GM12878 (cell line): ENCODE results near the gene ANP32E. TPM values are rescaled to one million over a fixed set of nuclear protein-coding genes. Genes with fewer than 3 reads are reported as not detected.
A peak's percentile ranks its signal among the peaks of the same experiment; 100 is the strongest.

ENCODE experiments used
- ATF7 ChIP-seq: fragments of 450-650 bp; IDR thresholded peaks from 2 replicates; pipeline ENCODE4 v1.6.1; 2016; ENCODE audit warnings: low read depth, mild to moderate bottlenecking
- DPF2 ChIP-seq: fragments of 450-650 bp; IDR thresholded peaks from 2 replicates; pipeline ENCODE4 v1.6.1; 2017; ENCODE audit warnings: mild to moderate bottlenecking
- ETV6 ChIP-seq, 2 experiments: fragments of 450-650 bp in 1 of 2; IDR thresholded peaks in 1 of 2; conservative IDR thresholded peaks in 1 of 2; 2 replicates each; pipeline ENCODE4 v1.6.1; 2014; ENCODE audit warnings: antibody characterized with exemption in 1 of 2, borderline replicate concordance in 1 of 2, low read depth in 1 of 2, mild to moderate bottlenecking in 1 of 2, moderate library complexity in 1 of 2
- FOXM1 ChIP-seq: IDR thresholded peaks from 2 replicates; pipeline ENCODE4 v1.6.1; 2012; ENCODE audit warnings: low read depth, mild to moderate bottlenecking, inconsistent platforms, low read length, moderate library complexity
- MEF2A ChIP-seq: IDR thresholded peaks from 2 replicates; pipeline ENCODE4 v1.6.1; 2011; ENCODE audit warnings: low read depth, mild to moderate bottlenecking, low read length, moderate library complexity; ENCODE audit not compliant: insufficient read depth
- MYC ChIP-seq: IDR thresholded peaks from 2 replicates; pipeline ENCODE4 v1.6.1; 2011; ENCODE audit warnings: mild to moderate bottlenecking, low read length, moderate library complexity, inconsistent platforms; ENCODE audit not compliant: insufficient read depth, insufficient replicate concordance, insufficient read length, severe bottlenecking
- NFYA ChIP-seq: IDR thresholded peaks from 2 replicates; pipeline ENCODE4 v1.6.1; 2011; ENCODE audit warnings: low read depth, mild to moderate bottlenecking, low read length, improper control_type of control experiment, borderline replicate concordance
- NR2C1 ChIP-seq: fragments of 450-650 bp; IDR thresholded peaks from 2 replicates; pipeline ENCODE4 v1.6.1; 2017; ENCODE audit warnings: antibody characterized with exemption, mild to moderate bottlenecking, moderate library complexity
- NR2F1 ChIP-seq: fragments of 450-650 bp; conservative IDR thresholded peaks from 2 replicates; pipeline ENCODE4 v1.6.1; 2017; ENCODE audit warnings: mild to moderate bottlenecking
- NRF1 ChIP-seq: conservative IDR thresholded peaks from 2 replicates; pipeline ENCODE4 v1.6.1; 2011; ENCODE audit warnings: mild to moderate bottlenecking, low read depth, low read length, improper control_type of control experiment
- RB1 ChIP-seq: fragments of 450-650 bp; formaldehyde crosslinking; IDR thresholded peaks from 2 replicates; pipeline ENCODE4 v1.6.1; 2017; ENCODE audit warnings: mild to moderate bottlenecking, borderline replicate concordance
- SIN3A ChIP-seq: IDR thresholded peaks from 2 replicates; pipeline ENCODE4 v1.6.1; 2012; ENCODE audit warnings: low read depth, low read length, improper control_type of control experiment
- SMAD1 ChIP-seq: fragments of 450-650 bp; IDR thresholded peaks from 2 replicates; pipeline ENCODE4 v1.6.1; 2018; ENCODE audit warnings: mild to moderate bottlenecking, low read depth; ENCODE audit not compliant: partially characterized antibody
- STAT3 ChIP-seq: IDR thresholded peaks from 2 replicates; pipeline ENCODE4 v1.6.1; 2011; ENCODE audit warnings: low read depth, low read length, improper control_type of control experiment
- TBL1XR1 ChIP-seq: IDR thresholded peaks from 2 replicates; pipeline ENCODE4 v1.6.1; 2012; ENCODE audit warnings: low read depth, low read length, improper control_type of control experiment
- TCF3 ChIP-seq: IDR thresholded peaks from 2 replicates; pipeline ENCODE4 v1.6.1; 2012; ENCODE audit warnings: low read depth, mild to moderate bottlenecking, low read length, borderline replicate concordance; ENCODE audit not compliant: insufficient read depth
- TCF7 ChIP-seq: IDR thresholded peaks from 2 replicates; pipeline ENCODE4 v1.6.1; 2014; ENCODE audit warnings: antibody characterized with exemption, borderline replicate concordance
- YBX1 ChIP-seq: fragments of 450-650 bp; IDR thresholded peaks from 2 replicates; pipeline ENCODE4 v1.6.1; 2016; ENCODE audit warnings: antibody characterized with exemption
- ZNF207 ChIP-seq: fragments of 450-650 bp; IDR thresholded peaks from 2 replicates; pipeline ENCODE4 v1.6.1; 2014; ENCODE audit warnings: antibody characterized with exemption, mild to moderate bottlenecking, borderline replicate concordance
- polyA plus RNA-seq, 11 experiments: library from polyadenylated mRNA; depleted of rRNA in 4 of 11; unstranded in 6 of 11; stranded (reverse) in 5 of 11; fragments of >200 nt; fragmentation: Nextera tagmentation in 4 of 11; fragmentation: Illumina TruSeq in 1 of 11; extraction: Ambion mirVana in 4 of 11; extraction: Trizol in 1 of 11; gene quantifications; 1 replicate in 1 of 11; 2 replicates in 10 of 11; pipeline versions ENCODE4 v1.2.1 to v1.2.3, GENCODE V29; 2011 to 2016; ENCODE audit warnings: inconsistent platforms in 2 of 11, missing spikeins in 2 of 11, low read depth in 1 of 11
- total RNA-seq, 4 experiments: library from RNA; depleted of rRNA in 3 of 4; stranded (reverse); fragments of >200 nt in 3 of 4; fragmentation: Illumina TruSeq in 1 of 4; extraction: Trizol in 1 of 4; gene quantifications; 2 replicates each; pipeline versions ENCODE4 v1.2.1 to v1.2.3, GENCODE V29; 2013 to 2021
- TF ChIP-seq, protein P1 (sequence below): IDR thresholded peaks from 2 replicates; pipeline ENCODE4 v1.6.1; 2012; ENCODE audit warnings: improper control_type of control experiment, low read depth, low read length; ENCODE audit not compliant: insufficient replicate concordance
- TF ChIP-seq, protein P2 (sequence below): IDR thresholded peaks from 2 replicates; pipeline ENCODE4 v1.6.1; 2011; ENCODE audit warnings: borderline replicate concordance, low read depth, mild to moderate bottlenecking, moderate library complexity, mixed read lengths, low read length; ENCODE audit not compliant: insufficient read depth; ENCODE audit errors: extremely low read length
- TF ChIP-seq, protein P3 (sequence below): IDR thresholded peaks from 2 replicates; pipeline ENCODE4 v1.6.1; 2012; ENCODE audit warnings: low read depth, low read length, improper control_type of control experiment

The ANP32E gene
- total and polyA plus RNA-seq, 10 of the 15 experiments (the other 5 are each of a cell fraction or from before 2014, with no cell fraction given) = 59.2 to 250 (median 121) TPM

DNA sequence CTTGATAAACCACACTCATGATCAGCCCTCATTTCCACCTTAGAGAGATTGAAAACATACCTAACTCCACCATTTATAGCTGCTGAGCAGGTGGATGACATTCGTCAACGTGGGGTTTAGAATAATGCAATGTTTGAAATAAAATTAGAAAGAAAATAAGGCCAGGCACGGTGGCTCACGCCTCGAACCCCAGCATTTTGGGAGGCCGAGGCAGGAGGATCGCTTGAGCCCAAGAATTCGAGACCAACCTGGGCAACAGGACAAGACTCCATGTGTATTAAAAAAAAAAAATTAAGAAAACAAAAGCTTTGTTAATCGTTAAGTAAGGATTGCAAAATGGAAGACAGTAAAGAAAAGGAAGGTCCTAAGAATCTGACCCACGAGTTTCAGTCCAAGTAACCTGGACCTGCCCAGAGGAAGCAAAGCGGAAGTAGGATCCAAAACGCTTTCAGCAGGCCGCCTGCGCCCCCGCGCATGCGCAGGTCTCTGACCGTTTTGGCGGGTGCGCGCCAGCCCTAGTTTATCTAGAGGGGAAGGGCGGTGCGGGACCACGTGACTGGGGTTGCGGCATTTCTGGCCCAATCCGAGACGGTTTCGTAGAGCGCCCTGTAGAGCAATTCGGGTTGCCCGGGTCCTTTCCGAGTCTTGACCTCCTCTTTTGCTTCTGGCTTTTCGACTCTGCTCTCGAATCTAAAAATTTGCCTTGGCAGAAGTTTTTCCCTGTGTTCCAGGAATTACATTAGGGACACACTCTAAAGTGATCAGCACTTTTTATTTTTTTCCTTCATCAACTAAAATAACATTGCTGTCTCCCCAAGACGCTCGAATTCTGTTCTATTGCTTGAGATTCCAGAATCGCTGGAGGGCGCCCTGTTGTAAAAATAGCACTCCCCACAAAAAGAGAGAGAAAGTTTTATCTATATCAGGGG is 22.5 kb downstream of the ANP32E start (continued):
- TF ChIP-seq MEF2A (peak; percentile 56; the same call in 1 of the 2 replicates), SIN3A (no peak), NFYA (no peak), RB1 (no peak), ETV6 (conservative IDR thresholded peaks at IDR 0.05 in 1 of 2, IDR thresholded peaks at IDR 0.05 in 1 of 2; ENCODE audit: borderline replicate concordance in 1 of 2, low read depth in 1 of 2) (no peak; a peak in 1 of 4 replicates), MYC (no peak), NR2F1 (peak; percentile 62), ATF7 (no peak), ZNF207 (no peak), DPF2 (no peak), YBX1 (no peak), TCF7 (no peak), NR2C1 (no peak), STAT3 (no peak), NRF1 (peak; percentile 88), TBL1XR1 (no peak), TCF3 (no peak), SMAD1 (no peak), FOXM1 (no peak)
- TF ChIP-seq, protein P1, sequence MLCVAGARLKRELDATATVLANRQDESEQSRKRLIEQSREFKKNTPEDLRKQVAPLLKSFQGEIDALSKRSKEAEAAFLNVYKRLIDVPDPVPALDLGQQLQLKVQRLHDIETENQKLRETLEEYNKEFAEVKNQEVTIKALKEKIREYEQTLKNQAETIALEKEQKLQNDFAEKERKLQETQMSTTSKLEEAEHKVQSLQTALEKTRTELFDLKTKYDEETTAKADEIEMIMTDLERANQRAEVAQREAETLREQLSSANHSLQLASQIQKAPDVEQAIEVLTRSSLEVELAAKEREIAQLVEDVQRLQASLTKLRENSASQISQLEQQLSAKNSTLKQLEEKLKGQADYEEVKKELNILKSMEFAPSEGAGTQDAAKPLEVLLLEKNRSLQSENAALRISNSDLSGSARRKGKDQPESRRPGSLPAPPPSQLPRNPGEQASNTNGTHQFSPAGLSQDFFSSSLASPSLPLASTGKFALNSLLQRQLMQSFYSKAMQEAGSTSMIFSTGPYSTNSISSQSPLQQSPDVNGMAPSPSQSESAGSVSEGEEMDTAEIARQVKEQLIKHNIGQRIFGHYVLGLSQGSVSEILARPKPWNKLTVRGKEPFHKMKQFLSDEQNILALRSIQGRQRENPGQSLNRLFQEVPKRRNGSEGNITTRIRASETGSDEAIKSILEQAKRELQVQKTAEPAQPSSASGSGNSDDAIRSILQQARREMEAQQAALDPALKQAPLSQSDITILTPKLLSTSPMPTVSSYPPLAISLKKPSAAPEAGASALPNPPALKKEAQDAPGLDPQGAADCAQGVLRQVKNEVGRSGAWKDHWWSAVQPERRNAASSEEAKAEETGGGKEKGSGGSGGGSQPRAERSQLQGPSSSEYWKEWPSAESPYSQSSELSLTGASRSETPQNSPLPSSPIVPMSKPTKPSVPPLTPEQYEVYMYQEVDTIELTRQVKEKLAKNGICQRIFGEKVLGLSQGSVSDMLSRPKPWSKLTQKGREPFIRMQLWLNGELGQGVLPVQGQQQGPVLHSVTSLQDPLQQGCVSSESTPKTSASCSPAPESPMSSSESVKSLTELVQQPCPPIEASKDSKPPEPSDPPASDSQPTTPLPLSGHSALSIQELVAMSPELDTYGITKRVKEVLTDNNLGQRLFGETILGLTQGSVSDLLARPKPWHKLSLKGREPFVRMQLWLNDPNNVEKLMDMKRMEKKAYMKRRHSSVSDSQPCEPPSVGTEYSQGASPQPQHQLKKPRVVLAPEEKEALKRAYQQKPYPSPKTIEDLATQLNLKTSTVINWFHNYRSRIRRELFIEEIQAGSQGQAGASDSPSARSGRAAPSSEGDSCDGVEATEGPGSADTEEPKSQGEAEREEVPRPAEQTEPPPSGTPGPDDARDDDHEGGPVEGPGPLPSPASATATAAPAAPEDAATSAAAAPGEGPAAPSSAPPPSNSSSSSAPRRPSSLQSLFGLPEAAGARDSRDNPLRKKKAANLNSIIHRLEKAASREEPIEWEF = no peak
- TF ChIP-seq, protein P2, sequence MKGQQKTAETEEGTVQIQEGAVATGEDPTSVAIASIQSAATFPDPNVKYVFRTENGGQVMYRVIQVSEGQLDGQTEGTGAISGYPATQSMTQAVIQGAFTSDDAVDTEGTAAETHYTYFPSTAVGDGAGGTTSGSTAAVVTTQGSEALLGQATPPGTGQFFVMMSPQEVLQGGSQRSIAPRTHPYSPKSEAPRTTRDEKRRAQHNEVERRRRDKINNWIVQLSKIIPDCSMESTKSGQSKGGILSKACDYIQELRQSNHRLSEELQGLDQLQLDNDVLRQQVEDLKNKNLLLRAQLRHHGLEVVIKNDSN = peak; percentile 90
- TF ChIP-seq, protein P3, sequence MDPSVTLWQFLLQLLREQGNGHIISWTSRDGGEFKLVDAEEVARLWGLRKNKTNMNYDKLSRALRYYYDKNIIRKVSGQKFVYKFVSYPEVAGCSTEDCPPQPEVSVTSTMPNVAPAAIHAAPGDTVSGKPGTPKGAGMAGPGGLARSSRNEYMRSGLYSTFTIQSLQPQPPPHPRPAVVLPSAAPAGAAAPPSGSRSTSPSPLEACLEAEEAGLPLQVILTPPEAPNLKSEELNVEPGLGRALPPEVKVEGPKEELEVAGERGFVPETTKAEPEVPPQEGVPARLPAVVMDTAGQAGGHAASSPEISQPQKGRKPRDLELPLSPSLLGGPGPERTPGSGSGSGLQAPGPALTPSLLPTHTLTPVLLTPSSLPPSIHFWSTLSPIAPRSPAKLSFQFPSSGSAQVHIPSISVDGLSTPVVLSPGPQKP = peak; percentile 64
